OCI-LY3 (cell line): Measurements from ENCODE around the gene CLDN24.

Experiments
- EZH2phosphoT487 ChIP-seq: fragments of 200-600 bp; shearing (Covaris generic); IDR thresholded peaks from 2 replicates; pipeline ENCODE4 v1.6.1; 2018; ENCODE audit warnings: antibody characterized with exemption, mixed run types, low read depth
- TF ChIP-seq, protein P1 (sequence below): fragments of 200-600, 300-600 bp; sonication (generic); IDR thresholded peaks from 2 replicates; pipeline ENCODE4 v1.5.1; 2014; ENCODE audit warnings: antibody characterized with exemption, low read length, low read depth

DNA sequence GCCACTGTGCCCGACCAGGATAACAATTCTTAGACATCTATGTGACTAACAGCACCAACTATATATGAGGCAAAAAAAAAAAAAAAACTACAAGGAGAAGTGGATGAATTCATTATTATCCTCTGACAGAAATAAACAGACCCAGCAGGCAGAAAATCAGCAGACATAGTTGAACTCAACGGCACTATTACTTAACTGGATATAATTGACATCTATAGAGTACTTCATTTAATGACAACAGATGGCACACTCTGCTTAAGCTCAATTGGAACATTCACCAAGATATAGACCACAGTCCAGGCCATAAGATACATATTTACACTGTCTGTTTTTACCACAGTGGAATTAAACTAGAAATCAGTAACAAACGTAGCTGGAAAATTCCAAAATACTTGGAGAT, 15.4 kb downstream of the CLDN24 start:
- TF ChIP-seq, protein P1, sequence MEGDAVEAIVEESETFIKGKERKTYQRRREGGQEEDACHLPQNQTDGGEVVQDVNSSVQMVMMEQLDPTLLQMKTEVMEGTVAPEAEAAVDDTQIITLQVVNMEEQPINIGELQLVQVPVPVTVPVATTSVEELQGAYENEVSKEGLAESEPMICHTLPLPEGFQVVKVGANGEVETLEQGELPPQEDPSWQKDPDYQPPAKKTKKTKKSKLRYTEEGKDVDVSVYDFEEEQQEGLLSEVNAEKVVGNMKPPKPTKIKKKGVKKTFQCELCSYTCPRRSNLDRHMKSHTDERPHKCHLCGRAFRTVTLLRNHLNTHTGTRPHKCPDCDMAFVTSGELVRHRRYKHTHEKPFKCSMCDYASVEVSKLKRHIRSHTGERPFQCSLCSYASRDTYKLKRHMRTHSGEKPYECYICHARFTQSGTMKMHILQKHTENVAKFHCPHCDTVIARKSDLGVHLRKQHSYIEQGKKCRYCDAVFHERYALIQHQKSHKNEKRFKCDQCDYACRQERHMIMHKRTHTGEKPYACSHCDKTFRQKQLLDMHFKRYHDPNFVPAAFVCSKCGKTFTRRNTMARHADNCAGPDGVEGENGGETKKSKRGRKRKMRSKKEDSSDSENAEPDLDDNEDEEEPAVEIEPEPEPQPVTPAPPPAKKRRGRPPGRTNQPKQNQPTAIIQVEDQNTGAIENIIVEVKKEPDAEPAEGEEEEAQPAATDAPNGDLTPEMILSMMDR, result no peak
- TF ChIP-seq EZH2phosphoT487, result no peak
